K562 (cell line): ENCODE results near the gene RCC1. TPM values are rescaled to one million over a fixed set of nuclear protein-coding genes. Genes with fewer than 3 reads are reported as not detected.
A peak's percentile ranks its signal among the peaks of the same experiment; 100 is the strongest.

ENCODE experiments used
- CXXC5 ChIP-seq: fragments of 250-450 bp; sonication (Bioruptor Pico); IDR thresholded peaks from 2 replicates; pipeline ENCODE4 v1.8.0; 2022; ENCODE audit warnings: inconsistent platforms, mild to moderate bottlenecking, moderate library complexity
- GABPA ChIP-seq: fragments of 200-800 bp; sonication (Bioruptor generic); conservative IDR thresholded peaks from 2 replicates; pipeline ENCODE4 v1.6.1; 2016; ENCODE audit warnings: low read depth, missing genetic modification characterization, missing compliant biosample characterization
- GTF2F1 ChIP-seq: IDR thresholded peaks from 2 replicates; pipeline ENCODE4 v1.6.1; 2011; ENCODE audit warnings: low read depth, low read length, improper control_type of control experiment
- HDAC2 ChIP-seq: fragments of 450-650 bp; IDR thresholded peaks from 2 replicates; pipeline ENCODE4 v1.6.1; 2016; ENCODE audit warnings: mild to moderate bottlenecking
- HDGF ChIP-seq: fragments of 450-650 bp; IDR thresholded peaks from 2 replicates; pipeline ENCODE4 v1.6.1; 2016
- LEF1 ChIP-seq: fragments of 450-650 bp; IDR thresholded peaks from 2 replicates; pipeline ENCODE4 v1.6.1; 2016; ENCODE audit warnings: mild to moderate bottlenecking
- MAFK ChIP-seq: IDR thresholded peaks from 2 replicates; pipeline ENCODE4 v1.6.1; 2011; ENCODE audit warnings: low read length, improper control_type of control experiment
- RCOR1 ChIP-seq, 2 experiments: IDR thresholded peaks; 2 replicates each; pipeline ENCODE4 v1.6.1; 2012; ENCODE audit warnings: low read depth in 2 of 2, low read length in 2 of 2, borderline replicate concordance in 1 of 2, improper control_type of control experiment in 1 of 2
- SRSF1 ChIP-seq: fragments of 200-400 bp; formaldehyde crosslinking; IDR thresholded peaks from 2 replicates; pipeline ENCODE4 v1.6.1; 2017; ENCODE audit warnings: mild to moderate bottlenecking, low read depth, low read length, moderate library complexity
- TAF1 ChIP-seq: IDR thresholded peaks from 2 replicates; pipeline ENCODE4 v1.6.1; 2011; ENCODE audit warnings: mild to moderate bottlenecking, low read length, moderate library complexity; ENCODE audit not compliant: insufficient read depth, control insufficient read depth, severe bottlenecking; ENCODE audit errors: extremely low read depth
- TEAD4 ChIP-seq, 2 experiments: sonication (generic) in 1 of 2; formaldehyde crosslinking in 1 of 2; IDR thresholded peaks; 2 replicates each; pipeline versions ENCODE4 v1.6.1 to v1.8.0; 2012 to 2022; ENCODE audit warnings: borderline replicate concordance in 1 of 2, inconsistent platforms in 1 of 2, low read length in 1 of 2, mild to moderate bottlenecking in 1 of 2, missing genetic modification reagents in 1 of 2
- WHSC1 ChIP-seq: IDR thresholded peaks from one replicate; pipeline ENCODE4 v1.6.1; 2012; ENCODE audit warnings: low read length, control low read depth, inconsistent platforms
- XRCC4 ChIP-seq: IDR thresholded peaks from one replicate; pipeline ENCODE4 v1.6.1; 2011; ENCODE audit not compliant: insufficient read depth, insufficient read length; ENCODE audit errors: extremely low read depth
- ZFX ChIP-seq: sonication (generic); formaldehyde crosslinking; IDR thresholded peaks from 2 replicates; pipeline ENCODE4 v1.8.0; 2022; ENCODE audit warnings: mild to moderate bottlenecking, missing genetic modification reagents, moderate library complexity
- ZNF124 ChIP-seq: sonication (generic); formaldehyde crosslinking; IDR thresholded peaks from 2 replicates; pipeline ENCODE4 v1.8.1; 2022; ENCODE audit warnings: missing genetic modification reagents
- ZNF165 ChIP-seq: fragments of 250-450 bp; sonication (Bioruptor Pico); IDR thresholded peaks from 2 replicates; pipeline ENCODE4 v1.4.0; 2020; ENCODE audit warnings: borderline replicate concordance
- ZNF436 ChIP-seq: fragments of 250-450, 450-650 bp; sonication (Bioruptor Pico); formaldehyde crosslinking; IDR thresholded peaks from 2 replicates; pipeline ENCODE4 v1.7.0; 2020; ENCODE audit warnings: mild to moderate bottlenecking
- polyA plus RNA-seq, 8 experiments: library from polyadenylated mRNA; depleted of rRNA in 4 of 8; stranded (reverse) in 5 of 8; unstranded in 3 of 8; fragments of >200 nt; fragmentation: Nextera tagmentation in 2 of 8; fragmentation: Illumina TruSeq in 1 of 8; extraction: Ambion mirVana in 2 of 8; extraction: Trizol in 1 of 8; gene quantifications; 2 replicates each; pipeline versions ENCODE4 v1.2.1 to v1.2.3, GENCODE V29; 2011 to 2014; ENCODE audit warnings: inconsistent platforms in 1 of 8, missing spikeins in 1 of 8
- total RNA-seq, 7 experiments: library from RNA; depleted of rRNA in 6 of 7; stranded (reverse); fragments of >200 nt in 6 of 7; fragmentation: Illumina TruSeq in 2 of 7; extraction: Trizol in 2 of 7; gene quantifications; 2 replicates each; pipeline versions ENCODE4 v1.2.1 to v1.2.3, GENCODE V29; 2011 to 2021; ENCODE audit warnings: low replicate concordance in 1 of 7
- TF ChIP-seq, protein P1 (sequence below): sonication (generic); formaldehyde crosslinking; IDR thresholded peaks from 2 replicates; pipeline ENCODE4 v1.8.1; 2023; ENCODE audit warnings: mild to moderate bottlenecking, missing genetic modification reagents, moderate library complexity
- TF ChIP-seq, protein P2 (sequence below): fragments of 450-650 bp; IDR thresholded peaks from 2 replicates; pipeline ENCODE4 v1.7.1; 2018; ENCODE audit warnings: mild to moderate bottlenecking, low read depth; ENCODE audit not compliant: partially characterized antibody
- TF ChIP-seq, protein P3 (sequence below), 2 experiments: fragments of 450-650 bp; IDR thresholded peaks; 2 replicates each; pipeline ENCODE4 v1.6.1; 2018; ENCODE audit warnings: mild to moderate bottlenecking in 2 of 2, low read depth in 1 of 2; ENCODE audit not compliant: partially characterized antibody in 2 of 2

RCC1 gene
- total and polyA plus RNA-seq, 9 of the 15 experiments (the other 6 are each of a cell fraction or from before 2014, with no cell fraction given): 16.4 to 202 (median 107) TPM

DNA sequence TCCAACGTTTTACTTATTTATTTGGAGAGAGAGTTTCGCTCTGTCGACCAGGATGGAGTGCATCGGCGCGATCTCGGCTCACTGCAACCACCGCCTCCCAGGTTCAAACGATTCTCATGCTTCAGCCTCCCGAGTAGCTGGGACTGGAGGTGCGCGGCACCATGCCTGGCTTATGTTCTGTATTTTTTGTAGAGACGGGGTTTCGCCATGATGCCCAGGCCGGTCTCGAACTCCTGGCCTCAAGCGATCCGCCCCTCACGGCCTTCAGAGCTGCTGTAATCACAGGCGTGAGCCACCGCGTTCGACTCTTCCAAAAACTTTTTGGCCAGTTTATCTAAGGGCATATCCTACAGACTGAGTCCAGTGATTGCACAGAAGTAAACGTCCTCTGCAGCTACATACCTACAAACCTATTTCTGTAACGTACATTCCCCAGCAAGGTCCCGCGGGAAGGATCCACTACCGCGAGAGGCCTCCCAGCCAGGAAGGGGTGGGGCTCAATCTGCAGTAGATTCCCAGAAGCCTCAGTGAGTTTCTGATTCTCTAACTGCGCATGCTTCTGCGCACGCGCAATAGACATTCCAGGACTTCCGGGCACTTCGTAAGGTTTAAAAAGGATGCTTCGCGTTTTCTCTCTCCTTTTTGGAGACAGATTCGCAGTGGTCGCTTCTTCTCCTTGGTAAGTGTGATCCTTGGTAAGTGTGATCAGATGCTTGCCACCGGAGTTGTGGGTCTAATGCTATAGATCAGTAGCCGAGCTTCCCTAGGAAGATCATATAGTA lies at the start of gene RCC1 (continued):
- TF ChIP-seq TEAD4 (IDR thresholded peaks at IDR 0.05; ENCODE audit: low read length): peak; percentile 75
- no peak for TF ChIP-seq TEAD4 (CRISPR knock-in tag; IDR thresholded peaks at IDR 0.05; ENCODE audit: borderline replicate concordance)
- TF ChIP-seq GABPA (tag): peak; percentile 84
- TF ChIP-seq HDGF: 0 out of 2 replicates have a peak, but pooled peaks have one; percentile 39
- TF ChIP-seq RCOR1 (IDR thresholded peaks at IDR 0.05; ENCODE audit: borderline replicate concordance in 1 of 2, low read depth in 2 of 2, low read length in 2 of 2): peak in 1 of 2 experiments; percentile 19; a peak in 2 of 4 replicates
- TF ChIP-seq WHSC1: no peak
- TF ChIP-seq ZNF165: 0 out of 2 replicates have a peak, but pooled peaks have one; percentile 70
- TF ChIP-seq XRCC4: no peak
- peak; percentile 99 for TF ChIP-seq GTF2F1
- TF ChIP-seq, protein P1, sequence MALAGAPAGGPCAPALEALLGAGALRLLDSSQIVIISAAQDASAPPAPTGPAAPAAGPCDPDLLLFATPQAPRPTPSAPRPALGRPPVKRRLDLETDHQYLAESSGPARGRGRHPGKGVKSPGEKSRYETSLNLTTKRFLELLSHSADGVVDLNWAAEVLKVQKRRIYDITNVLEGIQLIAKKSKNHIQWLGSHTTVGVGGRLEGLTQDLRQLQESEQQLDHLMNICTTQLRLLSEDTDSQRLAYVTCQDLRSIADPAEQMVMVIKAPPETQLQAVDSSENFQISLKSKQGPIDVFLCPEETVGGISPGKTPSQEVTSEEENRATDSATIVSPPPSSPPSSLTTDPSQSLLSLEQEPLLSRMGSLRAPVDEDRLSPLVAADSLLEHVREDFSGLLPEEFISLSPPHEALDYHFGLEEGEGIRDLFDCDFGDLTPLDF (CRISPR knock-in tag): peak; percentile 64; the same call in 1 of the 2 replicates
- TF ChIP-seq, protein P2, sequence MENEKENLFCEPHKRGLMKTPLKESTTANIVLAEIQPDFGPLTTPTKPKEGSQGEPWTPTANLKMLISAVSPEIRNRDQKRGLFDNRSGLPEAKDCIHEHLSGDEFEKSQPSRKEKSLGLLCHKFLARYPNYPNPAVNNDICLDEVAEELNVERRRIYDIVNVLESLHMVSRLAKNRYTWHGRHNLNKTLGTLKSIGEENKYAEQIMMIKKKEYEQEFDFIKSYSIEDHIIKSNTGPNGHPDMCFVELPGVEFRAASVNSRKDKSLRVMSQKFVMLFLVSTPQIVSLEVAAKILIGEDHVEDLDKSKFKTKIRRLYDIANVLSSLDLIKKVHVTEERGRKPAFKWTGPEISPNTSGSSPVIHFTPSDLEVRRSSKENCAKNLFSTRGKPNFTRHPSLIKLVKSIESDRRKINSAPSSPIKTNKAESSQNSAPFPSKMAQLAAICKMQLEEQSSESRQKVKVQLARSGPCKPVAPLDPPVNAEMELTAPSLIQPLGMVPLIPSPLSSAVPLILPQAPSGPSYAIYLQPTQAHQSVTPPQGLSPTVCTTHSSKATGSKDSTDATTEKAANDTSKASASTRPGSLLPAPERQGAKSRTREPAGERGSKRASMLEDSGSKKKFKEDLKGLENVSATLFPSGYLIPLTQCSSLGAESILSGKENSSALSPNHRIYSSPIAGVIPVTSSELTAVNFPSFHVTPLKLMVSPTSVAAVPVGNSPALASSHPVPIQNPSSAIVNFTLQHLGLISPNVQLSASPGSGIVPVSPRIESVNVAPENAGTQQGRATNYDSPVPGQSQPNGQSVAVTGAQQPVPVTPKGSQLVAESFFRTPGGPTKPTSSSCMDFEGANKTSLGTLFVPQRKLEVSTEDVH: peak; percentile 30
- TF ChIP-seq CXXC5: peak; percentile 51
- TF ChIP-seq HDAC2: peak; percentile 51
- peak; percentile 88 for TF ChIP-seq ZFX (CRISPR knock-in tag)
- peak; percentile 100 for TF ChIP-seq TAF1
- peak; percentile 52 for TF ChIP-seq LEF1
- no peak for TF ChIP-seq MAFK
- TF ChIP-seq, protein P3, sequence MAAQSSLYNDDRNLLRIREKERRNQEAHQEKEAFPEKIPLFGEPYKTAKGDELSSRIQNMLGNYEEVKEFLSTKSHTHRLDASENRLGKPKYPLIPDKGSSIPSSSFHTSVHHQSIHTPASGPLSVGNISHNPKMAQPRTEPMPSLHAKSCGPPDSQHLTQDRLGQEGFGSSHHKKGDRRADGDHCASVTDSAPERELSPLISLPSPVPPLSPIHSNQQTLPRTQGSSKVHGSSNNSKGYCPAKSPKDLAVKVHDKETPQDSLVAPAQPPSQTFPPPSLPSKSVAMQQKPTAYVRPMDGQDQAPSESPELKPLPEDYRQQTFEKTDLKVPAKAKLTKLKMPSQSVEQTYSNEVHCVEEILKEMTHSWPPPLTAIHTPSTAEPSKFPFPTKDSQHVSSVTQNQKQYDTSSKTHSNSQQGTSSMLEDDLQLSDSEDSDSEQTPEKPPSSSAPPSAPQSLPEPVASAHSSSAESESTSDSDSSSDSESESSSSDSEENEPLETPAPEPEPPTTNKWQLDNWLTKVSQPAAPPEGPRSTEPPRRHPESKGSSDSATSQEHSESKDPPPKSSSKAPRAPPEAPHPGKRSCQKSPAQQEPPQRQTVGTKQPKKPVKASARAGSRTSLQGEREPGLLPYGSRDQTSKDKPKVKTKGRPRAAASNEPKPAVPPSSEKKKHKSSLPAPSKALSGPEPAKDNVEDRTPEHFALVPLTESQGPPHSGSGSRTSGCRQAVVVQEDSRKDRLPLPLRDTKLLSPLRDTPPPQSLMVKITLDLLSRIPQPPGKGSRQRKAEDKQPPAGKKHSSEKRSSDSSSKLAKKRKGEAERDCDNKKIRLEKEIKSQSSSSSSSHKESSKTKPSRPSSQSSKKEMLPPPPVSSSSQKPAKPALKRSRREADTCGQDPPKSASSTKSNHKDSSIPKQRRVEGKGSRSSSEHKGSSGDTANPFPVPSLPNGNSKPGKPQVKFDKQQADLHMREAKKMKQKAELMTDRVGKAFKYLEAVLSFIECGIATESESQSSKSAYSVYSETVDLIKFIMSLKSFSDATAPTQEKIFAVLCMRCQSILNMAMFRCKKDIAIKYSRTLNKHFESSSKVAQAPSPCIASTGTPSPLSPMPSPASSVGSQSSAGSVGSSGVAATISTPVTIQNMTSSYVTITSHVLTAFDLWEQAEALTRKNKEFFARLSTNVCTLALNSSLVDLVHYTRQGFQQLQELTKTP (IDR thresholded peaks at IDR 0.05; ENCODE audit: low read depth in 1 of 2, partially characterized antibody in 2 of 2): peak in 1 of 2 experiments; percentile 97
- no peak for TF ChIP-seq SRSF1
- no peak for TF ChIP-seq ZNF124 (CRISPR knock-in tag)
- TF ChIP-seq ZNF436 (CRISPR knock-in tag): peak; percentile 10; the same call in 1 of the 2 replicates
